ENCODE data around the gene ARAF. TPM values are rescaled to one million over a fixed set of nuclear protein-coding genes. Genes with fewer than 3 reads are reported as not detected.
A peak's percentile ranks its signal among the peaks of the same experiment; 100 is the strongest.

Gene ARAF
- total and polyA plus RNA-seq, 2 experiments from 2014 or later, result 32.0 to 78.0 TPM

- Histone ChIP-seq H3K9ac (no peak overlapping the region), H2AFZ (no peak overlapping the region), H3K27me3 (replicated peaks; ENCODE audit: insufficient read depth) (no peaks in the 10 kb centered on the region), H3K4me1 (ENCODE audit: insufficient read depth) (peaks cover 4% of the 10 kb centered on the region; the same call in 1 of the 2 replicates), H3K9me2 (ENCODE audit: insufficient read depth) (no peaks in the 10 kb centered on the region), H3K4me2 (ENCODE audit: unreplicated experiment) (no peak overlapping the region), H3K4me3 (no peak overlapping the region), H3K27ac (no peak overlapping the region), H3K36me3 (ENCODE audit: low read depth) (no peaks in the 10 kb centered on the region), H4K20me1 (ENCODE audit: insufficient read depth) (no peaks in the 10 kb centered on the region), H3K9me3 (ENCODE audit: low read depth) (no peaks in the 10 kb centered on the region), H3F3A (ENCODE audit: insufficient read depth) (no peaks in the 10 kb centered on the region), H3K79me2 (ENCODE audit: insufficient read depth) (no peaks in the 10 kb centered on the region)
- in situ Hi-C loops (cut with MboI), result no loop called here
- 96 to 97% methylated on average over 5 to 13 of the region's 13 CpGs for WGBS, 2 experiments (ENCODE audit: low coverage in 1 of 2, low lambda C conversion rate in 2 of 2, missing lambda C conversion rate in 2 of 2)
- DNase-seq, result no peak
- TF ChIP-seq EZH2 (IDR thresholded peaks at IDR 0.05; ENCODE audit: insufficient read depth, poor library complexity, severe bottlenecking) (no peak), EZH2phosphoT487 (IDR thresholded peaks at IDR 0.05; ENCODE audit: insufficient read depth, low read depth) (no peak)
Measured at GRCh38 chrX:47571896-47572295, 10.9 kb downstream of the ARAF start.

GRCh38 chrX:47572773-47573340 is 11.9 kb downstream of the ARAF start:
- no peaks in the 10 kb centered on the region for H3F3A ChIP-seq (ENCODE audit: insufficient read depth)
- H3K9me3 ChIP-seq (ENCODE audit: low read depth), result no peaks in the 10 kb centered on the region
- peak overlapping the region; percentile 33; the same call in 1 of the 2 replicates for H3K27ac ChIP-seq
- no peak for DNase-seq
- peaks cover 4% of the 10 kb centered on the region; the same call in 1 of the 2 replicates for H3K4me1 ChIP-seq (ENCODE audit: insufficient read depth)
- no peak for TF ChIP-seq EZH2 (IDR thresholded peaks at IDR 0.05; ENCODE audit: insufficient read depth, poor library complexity, severe bottlenecking)
- no peak for TF ChIP-seq EZH2phosphoT487 (IDR thresholded peaks at IDR 0.05; ENCODE audit: insufficient read depth, low read depth)
- no peak overlapping the region for H3K9ac ChIP-seq
- H3K4me2 ChIP-seq (ENCODE audit: unreplicated experiment), result no peak overlapping the region
- H3K4me3 ChIP-seq, result no peak overlapping the region; the same call in 1 of the 2 replicates
- in situ Hi-C loops (cut with MboI), result no loop called here
- no peaks in the 10 kb centered on the region for H3K36me3 ChIP-seq (ENCODE audit: low read depth)
- whole genome bisulfite sequencing, 2 experiments (ENCODE audit: low coverage in 1 of 2, low lambda C conversion rate in 2 of 2, missing lambda C conversion rate in 2 of 2), result 62 to 96% methylated on average over 4 to 9 of the region's 9 CpGs
- no peaks in the 10 kb centered on the region for H3K79me2 ChIP-seq (ENCODE audit: insufficient read depth)
- no peaks in the 10 kb centered on the region for H3K27me3 ChIP-seq (replicated peaks; ENCODE audit: insufficient read depth)
- H4K20me1 ChIP-seq (ENCODE audit: insufficient read depth), result no peaks in the 10 kb centered on the region
- H3K9me2 ChIP-seq (ENCODE audit: insufficient read depth), result no peaks in the 10 kb centered on the region
- no peak overlapping the region for H2AFZ ChIP-seq

- no peaks in the 10 kb centered on the region for H3K27me3 ChIP-seq (replicated peaks; ENCODE audit: insufficient read depth)
- peak; percentile 66 for DNase-seq
- H3K9ac ChIP-seq, result peak overlapping the region; percentile 31; the same call in 1 of the 2 replicates
- in situ Hi-C loops (cut with MboI), result no loop called here
- peaks cover 4% of the 10 kb centered on the region; the same call in 1 of the 2 replicates for H3K4me1 ChIP-seq (ENCODE audit: insufficient read depth)
- no peaks in the 10 kb centered on the region for H3F3A ChIP-seq (ENCODE audit: insufficient read depth)
- no peak overlapping the region; the same call in 1 of the 2 replicates for H3K4me3 ChIP-seq
- no peak overlapping the region for H2AFZ ChIP-seq
- TF ChIP-seq EZH2phosphoT487 (IDR thresholded peaks at IDR 0.05; ENCODE audit: insufficient read depth, low read depth), result no peak
- TF ChIP-seq EZH2 (IDR thresholded peaks at IDR 0.05; ENCODE audit: insufficient read depth, poor library complexity, severe bottlenecking), result no peak
- no peaks in the 10 kb centered on the region for H3K9me2 ChIP-seq (ENCODE audit: insufficient read depth)
- no peak overlapping the region for H3K4me2 ChIP-seq (ENCODE audit: unreplicated experiment)
- peak overlapping the region; percentile 33; the same call in 1 of the 2 replicates for H3K27ac ChIP-seq
- no peaks in the 10 kb centered on the region for H3K36me3 ChIP-seq (ENCODE audit: low read depth)
- no peaks in the 10 kb centered on the region for H4K20me1 ChIP-seq (ENCODE audit: insufficient read depth)
- WGBS, 2 experiments (ENCODE audit: low coverage in 1 of 2, low lambda C conversion rate in 2 of 2, missing lambda C conversion rate in 2 of 2), result 8 to 20% methylated on average over 6 to 18 of the region's 20 CpGs
- no peaks in the 10 kb centered on the region for H3K79me2 ChIP-seq (ENCODE audit: insufficient read depth)
- no peaks in the 10 kb centered on the region for H3K9me3 ChIP-seq (ENCODE audit: low read depth)
Measured at GRCh38 chrX:47573341-47574075, 12.5 kb downstream of the ARAF start.

GRCh38 chrX:47574076-47574546 is 13.1 kb downstream of the ARAF start:
- WGBS, 2 experiments (ENCODE audit: low coverage in 1 of 2, low lambda C conversion rate in 2 of 2, missing lambda C conversion rate in 2 of 2), result 54% methylated on average over 22 of the region's 41 CpGs; no CpG with 5 or more reads in 1 of the 2 experiments
- H3F3A ChIP-seq (ENCODE audit: insufficient read depth), result peaks cover under 1% of the 10 kb centered on the region; the same call in 1 of the 2 replicates
- H4K20me1 ChIP-seq (ENCODE audit: insufficient read depth), result no peaks in the 10 kb centered on the region
- no peak overlapping the region for H3K27ac ChIP-seq
- H3K36me3 ChIP-seq (ENCODE audit: low read depth), result no peaks in the 10 kb centered on the region
- DNase-seq, result no peak
- no peak overlapping the region for H3K4me3 ChIP-seq
- H3K79me2 ChIP-seq (ENCODE audit: insufficient read depth), result no peaks in the 10 kb centered on the region
- in situ Hi-C loops (cut with MboI), result no loop called here
- no peaks in the 10 kb centered on the region for H3K9me2 ChIP-seq (ENCODE audit: insufficient read depth)
- H3K4me2 ChIP-seq (ENCODE audit: unreplicated experiment), result no peak overlapping the region
- H3K27me3 ChIP-seq (replicated peaks; ENCODE audit: insufficient read depth), result no peaks in the 10 kb centered on the region
- TF ChIP-seq EZH2phosphoT487 (IDR thresholded peaks at IDR 0.05; ENCODE audit: insufficient read depth, low read depth) (no peak), EZH2 (IDR thresholded peaks at IDR 0.05; ENCODE audit: insufficient read depth, poor library complexity, severe bottlenecking) (no peak)
- H3K9ac ChIP-seq, result peak overlapping the region; percentile 31; the same call in 1 of the 2 replicates
- no peaks in the 10 kb centered on the region for H3K9me3 ChIP-seq (ENCODE audit: low read depth)
- H2AFZ ChIP-seq, result no peak overlapping the region
- H3K4me1 ChIP-seq (ENCODE audit: insufficient read depth), result peaks cover 4% of the 10 kb centered on the region; the same call in 1 of the 2 replicates

Data from GM23248 (cell line).